Stimulated activated effector memory CD8-positive, alpha-beta T cell treated with anti-CD3 and anti-CD28 coated beads, Interleukin-12 subunit alpha, Interleukin-12 subunit beta, amount 100 ng/mL, for 72 hours (primary cell): ENCODE data around the gene TMEM184A.

Experiments used
- ATAC-seq: fragments of 150-1000 bp; cut with Tn5 transposase; 2 replicates; pipeline ENCODE4 v1.10.0; 2021
- DNase-seq, 2 donors: peaks; one replicate each; pipeline ENCODE4 v3.0.0; 2021 to 2022; ENCODE audit warnings: low spot score in 2 of 2
- H3K27ac Mint-ChIP-seq: one replicate; pipeline ENCODE4 v1.8.0; 2022; ENCODE audit warnings: mild to moderate bottlenecking, mixed read lengths
- H3K36me3 Mint-ChIP-seq: one replicate; pipeline ENCODE4 v1.8.0; 2022; ENCODE audit warnings: mild to moderate bottlenecking, mixed read lengths
- H3K4me1 Mint-ChIP-seq: one replicate; pipeline ENCODE4 v1.8.0; 2022; ENCODE audit warnings: mixed read lengths
- H3K4me3 Mint-ChIP-seq: one replicate; pipeline ENCODE4 v1.8.0; 2022; ENCODE audit warnings: mild to moderate bottlenecking, mixed read lengths
- H3K9me3 Mint-ChIP-seq: one replicate; pipeline ENCODE4 v1.8.0; 2022; ENCODE audit warnings: mixed read lengths

Gene TMEM184A

DNA sequence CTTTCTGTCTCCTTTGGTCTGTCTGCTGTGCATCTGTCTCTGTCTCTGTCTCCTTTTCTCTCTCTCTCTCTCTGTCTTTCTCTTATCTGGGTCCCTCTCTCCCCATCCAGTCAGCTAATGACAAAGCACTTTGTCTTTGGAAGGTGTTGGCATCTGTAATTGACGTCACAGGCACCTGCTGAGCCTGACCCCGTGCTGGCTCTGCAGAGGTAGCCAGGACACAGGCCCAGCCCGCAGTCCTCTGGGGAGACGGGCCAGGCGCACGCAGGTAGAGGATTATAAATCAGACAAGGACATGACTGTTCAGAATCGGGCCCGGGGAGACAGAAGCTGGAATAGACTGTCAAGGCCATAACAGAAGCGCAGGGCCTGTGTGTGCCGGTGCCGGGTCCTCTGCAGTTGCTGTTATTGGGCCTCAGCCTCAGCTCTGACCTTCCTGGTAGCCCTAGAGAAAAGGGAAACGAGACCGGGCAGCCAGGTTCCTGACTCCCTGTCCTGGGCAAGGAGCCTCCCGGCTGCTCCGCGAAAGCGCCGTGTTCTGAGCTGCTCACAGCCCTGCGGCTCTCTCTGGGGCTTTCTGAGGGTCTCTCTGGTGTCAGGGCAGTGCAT lies 24.5 kb upstream of the TMEM184A start:
- DNase-seq = no peak
- Mint-ChIP-seq H3K27ac (peak overlapping the region; percentile 2), H3K36me3 (no peaks in the 10 kb centered on the region), H3K9me3 (no peaks in the 10 kb centered on the region), H3K4me3 (no peak overlapping the region), H3K4me1 (peaks cover 14% of the 10 kb centered on the region)
- no peak for ATAC-seq

DNA sequence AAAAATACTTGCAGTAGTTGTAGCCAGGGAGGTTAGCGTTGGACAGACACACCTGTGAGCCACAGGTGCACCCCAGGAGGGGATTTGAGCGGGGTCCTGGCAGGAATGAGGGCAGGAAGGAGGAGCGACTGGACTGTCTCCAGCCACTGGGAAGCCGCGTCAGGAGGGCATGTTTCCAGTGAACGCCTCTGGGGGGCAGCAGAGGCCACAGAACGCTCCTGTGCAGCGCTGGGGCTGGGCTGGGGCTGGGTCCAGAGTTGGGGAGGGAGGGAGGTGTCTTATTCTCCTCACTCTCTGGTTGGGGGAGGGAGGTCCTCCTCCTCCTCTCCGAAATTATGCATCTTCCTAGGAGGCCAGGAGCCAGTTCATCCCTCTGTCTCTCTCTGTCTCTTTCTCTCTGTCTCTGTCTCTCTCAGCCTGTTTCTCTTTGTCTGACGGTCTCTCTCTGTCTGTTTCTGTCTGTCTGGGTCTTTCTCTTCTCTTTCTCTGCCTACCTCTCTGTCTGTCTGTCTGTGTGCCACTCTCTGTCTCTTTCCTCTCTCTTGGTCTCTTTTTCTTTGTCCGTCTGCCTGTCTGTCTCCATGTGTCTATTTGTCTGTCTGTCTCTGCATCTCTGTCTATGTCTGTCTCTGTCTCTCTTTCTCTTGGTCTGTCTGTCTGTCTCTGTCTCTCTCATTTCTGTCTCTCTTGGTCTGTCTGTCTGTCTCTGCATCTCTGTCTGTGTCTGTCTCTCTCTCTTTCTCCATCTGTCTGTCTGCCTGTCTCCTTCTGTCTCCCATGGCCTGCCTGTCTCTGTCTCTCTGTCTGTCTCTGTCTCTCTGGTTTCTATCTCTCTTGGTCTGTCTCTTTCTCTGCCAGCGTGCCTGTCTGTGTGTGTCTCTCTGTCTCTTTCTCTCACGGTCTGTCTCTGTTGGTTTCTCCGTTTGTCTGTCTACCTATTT lies 23.7 kb upstream of the TMEM184A start:
- peak overlapping the region; percentile 2 for H3K27ac Mint-ChIP-seq
- no peak overlapping the region for H3K4me3 Mint-ChIP-seq

DNA sequence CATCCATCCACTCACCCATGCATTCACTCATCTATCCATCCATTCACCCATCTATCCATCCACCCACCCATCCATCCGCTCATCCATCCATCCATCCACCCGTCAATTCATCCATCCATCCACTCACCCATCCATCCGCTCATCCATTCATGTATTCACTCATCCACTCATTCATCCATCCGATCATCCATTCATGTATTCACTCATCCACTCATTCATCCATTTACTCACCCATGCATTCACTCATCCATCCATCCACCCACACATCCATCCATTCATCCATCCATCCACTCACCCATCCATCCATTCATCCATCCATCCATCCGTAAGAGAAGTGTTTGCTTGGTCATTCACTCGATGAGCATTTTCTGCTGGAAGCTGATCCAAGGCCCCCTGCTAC lies 22.5 kb upstream of the TMEM184A start:
- Mint-ChIP-seq H3K36me3 (no peaks in the 10 kb centered on the region), H3K4me1 (peaks cover 14% of the 10 kb centered on the region), H3K9me3 (no peaks in the 10 kb centered on the region), H3K27ac (no peak overlapping the region), H3K4me3 (no peak overlapping the region)
- no peak for DNase-seq
- ATAC-seq = no peak

More for the DNA sequence above, 23.7 kb upstream of the TMEM184A start:
- Mint-ChIP-seq H3K36me3 (no peaks in the 10 kb centered on the region), H3K9me3 (no peaks in the 10 kb centered on the region), H3K4me1 (peaks cover 14% of the 10 kb centered on the region)
- peak; percentile 93 for ATAC-seq
- DNase-seq = peak; percentile 56 to 85

DNA sequence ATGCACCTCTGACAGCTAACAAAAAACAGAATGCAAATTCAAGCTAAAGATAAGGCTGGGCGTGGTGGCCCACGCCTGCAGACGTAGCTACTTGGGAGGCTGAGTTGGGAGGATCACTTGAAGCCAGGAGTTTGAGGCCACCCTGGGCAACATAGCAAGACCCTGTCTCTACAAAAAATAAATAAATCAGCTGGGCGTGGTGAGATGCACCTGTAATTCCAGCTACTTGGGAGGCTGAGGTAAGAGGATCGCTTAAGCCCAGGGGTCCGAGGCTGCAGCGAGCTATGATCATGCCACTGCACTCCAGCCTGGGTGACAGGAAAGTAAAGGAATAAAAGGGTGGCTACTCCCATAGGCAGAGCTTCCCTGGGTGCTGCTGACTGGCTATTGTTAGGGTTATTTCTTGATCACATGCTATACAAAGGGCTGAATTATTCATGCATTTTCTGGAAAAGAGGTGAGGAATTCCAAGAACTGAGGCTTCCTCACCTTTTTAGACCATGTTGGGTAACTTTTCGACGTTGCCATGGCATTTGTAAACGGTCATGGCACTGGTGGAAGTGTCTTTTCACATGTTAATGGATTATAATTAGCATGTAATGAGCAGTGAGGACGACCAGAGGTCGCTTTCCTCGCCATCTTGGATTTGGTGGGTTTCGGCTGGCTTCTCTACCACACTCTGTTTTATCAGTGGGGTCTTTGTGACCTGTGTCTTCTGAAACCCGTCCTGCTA lies 20.7 kb upstream of the TMEM184A start:
- peaks cover 22% of the 10 kb centered on the region for H3K4me1 Mint-ChIP-seq
- no peak overlapping the region for H3K4me3 Mint-ChIP-seq
- no peaks in the 10 kb centered on the region for H3K36me3 Mint-ChIP-seq
- no peak for DNase-seq
- no peak for ATAC-seq
- no peak overlapping the region for H3K27ac Mint-ChIP-seq
- no peaks in the 10 kb centered on the region for H3K9me3 Mint-ChIP-seq

DNA sequence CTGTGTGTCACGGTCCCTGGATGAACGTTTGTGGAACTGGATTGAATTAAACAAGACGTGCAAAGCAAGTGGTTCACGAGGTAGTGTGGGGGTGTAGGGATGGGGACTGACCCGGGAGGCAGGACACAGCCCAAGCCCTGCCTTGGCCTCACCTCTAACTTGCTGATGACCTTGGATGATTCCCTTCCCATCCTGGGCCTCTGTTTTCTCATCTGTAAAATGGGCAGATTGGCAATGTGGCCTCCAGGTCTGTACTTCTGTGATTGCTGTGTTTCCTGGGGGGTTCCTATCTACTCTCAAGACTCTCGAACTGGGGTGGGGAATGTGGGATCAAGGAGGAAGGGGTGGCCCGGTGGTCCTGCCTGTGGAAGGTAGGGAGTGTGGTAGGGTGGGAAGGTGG lies 19.8 kb upstream of the TMEM184A start:
- Mint-ChIP-seq H3K4me3 (no peak overlapping the region), H3K4me1 (peaks cover 27% of the 10 kb centered on the region), H3K9me3 (no peaks in the 10 kb centered on the region), H3K27ac (no peak overlapping the region), H3K36me3 (no peaks in the 10 kb centered on the region)
- DNase-seq = no peak
- ATAC-seq = no peak

DNA sequence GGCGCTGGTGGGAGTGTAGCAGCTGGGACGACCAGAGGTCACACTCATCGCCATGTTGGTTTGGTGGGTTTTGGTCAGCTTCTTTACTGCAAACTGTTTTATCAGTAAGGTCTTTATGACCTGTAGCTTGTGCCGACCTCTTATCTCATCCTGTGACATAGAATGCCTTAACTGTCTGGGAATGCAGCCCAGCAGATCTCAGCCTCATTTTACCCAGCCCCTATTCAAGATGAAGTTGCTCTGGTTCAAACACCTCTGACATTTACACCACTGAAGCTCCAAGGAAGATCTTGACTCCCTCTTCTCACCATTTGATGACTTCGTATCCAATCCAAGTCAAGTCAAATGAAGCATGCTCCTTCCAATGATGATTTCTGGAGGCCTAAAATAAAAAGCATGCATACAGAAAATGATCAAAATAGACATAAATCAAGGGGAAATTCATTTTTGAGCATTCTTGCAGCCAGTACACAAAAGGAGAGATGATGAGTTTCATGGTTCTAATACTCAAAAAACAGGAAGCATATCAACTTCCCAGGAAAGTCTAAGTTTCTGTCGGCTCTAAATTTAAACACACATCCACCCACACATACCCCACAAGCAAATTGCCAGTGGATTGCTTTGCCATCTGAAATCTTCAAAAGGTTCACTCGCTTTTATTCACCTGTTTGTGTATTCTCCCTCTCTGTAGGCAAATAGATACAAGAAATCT lies 16.3 kb upstream of the TMEM184A start:
- no peak for ATAC-seq
- Mint-ChIP-seq H3K4me3 (no peak overlapping the region), H3K27ac (peak overlapping the region; percentile 60), H3K9me3 (no peaks in the 10 kb centered on the region), H3K4me1 (peaks cover 37% of the 10 kb centered on the region), H3K36me3 (peaks cover 20% of the 10 kb centered on the region)
- no peak for DNase-seq

DNA sequence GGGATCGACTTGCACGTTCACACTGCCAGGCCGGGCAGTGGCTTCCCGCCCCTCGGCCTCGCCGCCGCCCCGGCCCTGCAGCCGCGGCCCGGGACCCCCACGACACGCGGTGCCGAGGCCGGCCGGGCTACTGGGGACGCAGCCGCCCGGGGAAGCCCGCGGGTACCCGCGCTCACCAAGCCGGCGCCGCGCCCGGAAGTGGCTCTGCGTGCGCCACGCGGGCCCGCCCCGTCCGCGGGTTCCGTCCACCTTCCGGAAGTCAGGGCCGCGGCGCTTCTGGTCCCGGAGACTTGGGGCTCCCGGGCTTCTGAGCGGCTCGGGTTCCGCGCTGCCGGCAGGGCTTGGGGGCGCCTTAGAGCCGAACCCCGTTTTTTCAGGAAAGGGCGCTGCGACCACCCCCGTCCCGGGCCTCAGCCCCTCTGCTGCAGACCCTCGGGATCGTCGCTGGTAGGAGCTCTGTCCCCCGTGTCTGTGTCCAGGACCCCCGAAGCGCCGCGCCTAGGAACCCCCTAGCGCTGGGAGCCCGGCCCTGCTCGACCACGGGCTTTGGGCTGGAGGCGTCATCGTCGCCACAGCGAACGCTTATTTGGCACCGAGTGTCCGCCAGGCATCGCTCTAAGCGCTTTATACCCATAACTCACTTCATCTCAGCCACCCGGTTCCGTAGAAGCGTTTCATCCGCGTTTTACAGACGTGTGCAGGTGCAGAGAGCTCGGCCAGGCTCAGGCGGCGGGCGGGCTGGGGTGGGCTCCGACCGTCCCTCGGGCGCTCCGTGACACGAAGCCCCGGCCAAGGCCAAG lies 14.0 kb upstream of the TMEM184A start, which contains the start of gene PSMG3:
Gene PSMG3, minus strand, starts transcription at position 200 of the 800 bp plus-strand sequence. CDS start 693 bp downstream, outside the sequence.
- H3K36me3 Mint-ChIP-seq = peaks cover 39% of the 10 kb centered on the region
- peaks cover 45% of the 10 kb centered on the region for H3K4me1 Mint-ChIP-seq
- H3K27ac Mint-ChIP-seq = peak within 1 kb of the TSS; percentile 96
- H3K9me3 Mint-ChIP-seq = no peaks in the 10 kb centered on the region
- H3K4me3 Mint-ChIP-seq = peak within 1 kb of the TSS; percentile 89
- ATAC-seq = peak; percentile 96
- peak; percentile 83 to 94 for DNase-seq

DNA sequence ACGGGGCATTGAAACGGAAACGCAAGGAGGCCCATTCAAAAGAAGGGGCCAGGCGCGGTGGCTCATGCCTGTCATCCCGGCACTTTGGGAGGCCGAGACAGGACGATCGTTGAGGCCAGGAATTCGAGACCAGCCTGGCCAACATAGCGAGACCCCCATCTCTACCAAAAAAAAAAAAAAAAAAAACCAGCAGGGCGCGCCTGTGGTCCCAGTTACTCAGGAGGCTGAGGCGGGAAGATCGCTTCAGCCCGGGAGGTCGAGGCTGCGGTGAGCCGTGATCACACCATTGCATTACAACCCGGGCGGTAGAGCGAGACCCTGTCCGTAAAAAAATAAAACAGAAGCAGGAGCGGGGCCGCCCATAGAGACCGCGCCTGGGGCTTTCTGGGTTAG lies 13.4 kb upstream of the TMEM184A start:
- Mint-ChIP-seq H3K36me3 (peaks cover 39% of the 10 kb centered on the region), H3K27ac (peak overlapping the region; percentile 96), H3K9me3 (no peaks in the 10 kb centered on the region), H3K4me3 (peak overlapping the region; percentile 89), H3K4me1 (peaks cover 45% of the 10 kb centered on the region)
- DNase-seq = no peak
- peak; percentile 33 for ATAC-seq

DNA sequence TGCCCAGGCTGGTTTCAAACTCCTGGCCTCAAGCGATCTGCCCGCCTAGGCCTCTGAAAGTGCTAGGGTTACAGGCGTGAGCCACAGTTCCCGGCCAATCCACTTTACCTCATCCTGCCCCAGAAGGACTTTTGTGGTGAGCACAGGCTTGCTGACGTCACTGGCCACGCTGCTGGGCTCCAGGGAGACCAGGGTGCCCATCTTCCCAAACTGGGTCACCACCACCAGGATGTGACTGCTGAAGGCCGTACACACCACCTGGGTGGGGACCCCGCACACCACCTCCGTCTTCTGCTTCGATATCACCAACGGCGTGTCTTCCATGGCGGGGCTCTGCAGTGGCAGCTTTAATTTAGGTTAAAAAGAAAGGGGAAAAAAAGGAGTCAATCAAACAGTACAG lies 13.0 kb upstream of the TMEM184A start:
- DNase-seq (peak; percentile 18 to 72), ATAC-seq (peak; percentile 19)
- Mint-ChIP-seq H3K4me1 (peaks cover 45% of the 10 kb centered on the region), H3K4me3 (peak overlapping the region; percentile 89), H3K27ac (peak overlapping the region; percentile 96), H3K9me3 (no peaks in the 10 kb centered on the region), H3K36me3 (peaks cover 39% of the 10 kb centered on the region)

DNA sequence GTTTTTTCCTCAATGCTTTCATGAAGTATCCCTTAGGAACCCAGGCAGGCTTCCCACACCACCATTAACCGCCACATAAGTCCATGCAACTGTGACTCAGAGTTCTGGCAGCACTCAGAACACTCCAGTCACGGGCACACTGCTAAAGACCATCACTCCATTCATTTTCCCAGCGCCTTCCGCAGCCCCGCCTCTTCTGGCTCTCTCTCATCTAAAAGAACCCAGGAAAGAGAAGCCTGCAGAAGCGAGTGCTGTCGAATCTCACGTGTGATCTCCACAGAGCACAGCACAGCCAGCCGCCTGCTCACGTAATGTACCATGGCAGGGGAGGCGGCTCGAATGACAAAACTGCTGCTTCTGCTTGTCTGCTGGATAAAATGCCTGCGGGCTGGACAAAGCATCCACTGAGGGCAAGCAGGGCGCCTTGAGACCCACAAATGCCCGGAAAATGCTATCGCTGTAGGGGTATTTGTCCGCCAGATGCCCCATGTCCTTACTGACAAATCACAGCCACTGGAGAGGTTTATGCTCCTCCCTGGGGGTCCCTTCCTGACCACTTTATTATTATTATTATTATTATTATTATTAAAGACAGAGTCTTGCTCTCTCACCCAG lies 12.0 kb upstream of the TMEM184A start:
- Mint-ChIP-seq H3K27ac (peak overlapping the region; percentile 96), H3K36me3 (peaks cover 39% of the 10 kb centered on the region), H3K9me3 (no peaks in the 10 kb centered on the region), H3K4me3 (peak overlapping the region; percentile 89), H3K4me1 (peaks cover 45% of the 10 kb centered on the region)
- DNase-seq (no peak), ATAC-seq (no peak)

DNA sequence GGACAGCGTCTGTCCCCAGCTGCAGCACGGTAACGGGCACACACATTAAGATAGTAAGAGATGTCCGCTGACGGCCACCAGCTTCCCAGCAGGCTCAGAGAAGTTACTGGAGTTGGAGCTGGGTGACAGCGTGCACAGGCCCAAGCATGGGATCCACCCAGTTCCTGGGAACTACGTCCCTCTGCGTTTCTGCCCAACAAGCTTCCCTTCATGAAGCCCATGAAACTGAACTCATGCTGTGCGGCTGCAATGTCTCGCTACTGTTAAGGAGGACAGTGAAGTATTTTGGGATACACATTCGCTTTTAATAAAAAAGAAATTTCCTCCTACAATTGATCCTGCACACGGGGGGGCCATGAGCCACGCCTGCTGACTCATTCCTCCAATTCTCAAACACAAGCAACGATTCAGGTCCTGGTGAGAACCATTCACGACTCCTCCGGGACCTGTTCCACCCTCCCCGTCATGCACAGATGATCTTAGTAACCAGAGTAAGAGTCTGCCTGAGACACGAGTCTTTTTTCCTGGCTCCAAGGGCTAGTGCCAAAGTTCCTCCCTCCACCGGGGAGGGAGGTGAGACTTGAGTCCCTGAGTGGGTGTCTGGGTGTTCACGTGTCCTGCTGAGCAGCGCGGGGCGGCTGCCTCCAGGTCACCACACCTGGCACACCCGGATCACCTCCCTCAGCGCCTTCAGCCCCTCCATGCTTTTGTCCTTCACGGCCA lies 11.2 kb upstream of the TMEM184A start:
- peaks cover 41% of the 10 kb centered on the region for H3K4me1 Mint-ChIP-seq
- no peak for ATAC-seq
- DNase-seq = no peak
- H3K27ac Mint-ChIP-seq = peak overlapping the region; percentile 96
- no peaks in the 10 kb centered on the region for H3K9me3 Mint-ChIP-seq
- peak overlapping the region; percentile 89 for H3K4me3 Mint-ChIP-seq
- H3K36me3 Mint-ChIP-seq = peaks cover 39% of the 10 kb centered on the region

DNA sequence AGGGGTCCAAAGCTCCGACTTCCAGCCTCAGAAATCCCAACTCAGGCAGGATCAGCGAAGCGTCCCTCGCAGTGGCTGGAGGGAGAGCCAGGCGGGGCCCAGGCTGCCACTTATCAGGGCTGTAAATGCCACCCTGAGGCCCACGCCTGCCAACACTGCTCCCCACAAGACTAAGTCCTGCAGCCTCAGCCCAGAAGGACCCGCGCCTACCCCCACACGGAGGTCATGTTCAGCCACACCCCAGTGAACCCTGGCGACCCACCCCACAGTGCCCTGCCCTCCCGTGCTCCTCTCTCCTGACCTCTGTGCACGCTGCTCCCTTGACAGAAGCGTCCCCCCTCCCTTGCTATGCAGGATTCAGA lies 10.7 kb upstream of the TMEM184A start:
- no peak overlapping the region for H3K4me3 Mint-ChIP-seq
- no peaks in the 10 kb centered on the region for H3K9me3 Mint-ChIP-seq
- H3K4me1 Mint-ChIP-seq = peaks cover 37% of the 10 kb centered on the region
- no peak for DNase-seq
- no peak overlapping the region for H3K27ac Mint-ChIP-seq
- no peak for ATAC-seq
- H3K36me3 Mint-ChIP-seq = peaks cover 39% of the 10 kb centered on the region

DNA sequence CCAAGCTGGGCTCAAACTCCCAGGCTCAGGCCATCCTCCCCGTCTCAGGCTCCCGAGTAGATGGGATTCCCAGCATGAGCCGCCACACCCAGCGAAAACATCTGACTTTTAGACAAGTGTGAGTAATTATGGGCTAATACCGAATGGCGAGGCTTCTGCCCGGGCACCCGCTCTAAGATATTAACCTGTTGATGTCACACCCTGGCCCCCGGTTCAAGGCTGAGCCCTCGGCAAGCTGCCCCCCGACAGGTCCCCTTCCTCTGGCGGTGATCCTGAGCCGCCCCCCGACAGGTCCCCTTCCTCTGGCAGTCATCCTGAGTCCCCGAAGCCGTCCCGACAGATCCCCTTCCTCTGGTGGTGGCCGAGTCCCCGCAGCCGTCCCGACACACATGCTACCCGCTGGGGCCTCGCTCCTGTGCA lies 8.6 kb upstream of the TMEM184A start:
- DNase-seq (no peak), ATAC-seq (no peak)
- Mint-ChIP-seq H3K4me3 (no peak overlapping the region), H3K36me3 (peaks cover 39% of the 10 kb centered on the region), H3K9me3 (no peaks in the 10 kb centered on the region), H3K27ac (peak overlapping the region; percentile 75), H3K4me1 (peaks cover 28% of the 10 kb centered on the region)
